HEK293 (cell line): ENCODE results near the gene BCKDHA.

Experiments
- CTCF ChIA-PET: fragments of 350-600 bp; formaldehyde crosslinking; extraction: SDS; loops from one replicate; lab custom pipeline; 2021; ENCODE audit warnings: antibody characterized with exemption; lab: Yijun Ruan, JAX
- POLR2A ChIA-PET: fragments of 300-600 bp; formaldehyde crosslinking; extraction: SDS; loops from one replicate; lab custom pipeline; 2020; ENCODE audit warnings: antibody characterized with exemption, inconsistent platforms; lab: Yijun Ruan, JAX
- H3K27ac ChIP-seq: fragments of 200-500 bp; sonication (Bioruptor generic); 2 replicates; pipeline ENCODE4 v1.5.1; 2014; ENCODE audit warnings: low read depth, low read length, control low read depth, inconsistent platforms; ENCODE audit errors: extremely low read depth
- H3K36me3 ChIP-seq, 2 experiments: fragments of 200-500 bp in 1 of 2; sonication (Bioruptor generic) in 1 of 2; 1 replicate in 1 of 2; 2 replicates in 1 of 2; pipeline ENCODE4 v1.5.1; 2014 to 2017; ENCODE audit warnings: inconsistent platforms in 2 of 2, low read length in 2 of 2; ENCODE audit not compliant: control insufficient read depth in 2 of 2, insufficient read depth in 1 of 2
- H3K4me1 ChIP-seq: fragments of 200-500 bp; sonication (Bioruptor generic); 2 replicates; pipeline ENCODE4 v1.5.1; 2014; ENCODE audit warnings: mild to moderate bottlenecking, low read length, inconsistent platforms; ENCODE audit not compliant: control insufficient read depth, insufficient read depth
- H3K4me3 ChIP-seq: 2 replicates; pipeline ENCODE4 v1.5.1; 2011; ENCODE audit warnings: low read depth, mild to moderate bottlenecking, control low read depth, low read length, moderate library complexity
- H3K9me3 ChIP-seq: fragments of 200-500 bp; sonication (Bioruptor generic); 2 replicates; pipeline ENCODE4 v1.5.1; 2014; ENCODE audit warnings: low read depth, low read length, inconsistent platforms; ENCODE audit not compliant: control insufficient read depth, insufficient read depth
- GLI2 ChIP-seq: fragments of 450-650 bp; formaldehyde crosslinking; IDR thresholded peaks from 2 replicates; pipeline ENCODE4; 2017; ENCODE audit warnings: missing biosample characterization, missing genetic modification characterization, low read depth, borderline replicate concordance
- MZF1 ChIP-seq: fragments of 450-650 bp; formaldehyde crosslinking; IDR thresholded peaks from 2 replicates; pipeline ENCODE4 v1.5.1; 2017; ENCODE audit warnings: missing biosample characterization, missing genetic modification characterization, borderline replicate concordance
- RBAK ChIP-seq: fragments of 450-650 bp; formaldehyde crosslinking; IDR thresholded peaks from 2 replicates; pipeline ENCODE4 v1.5.1; 2016; ENCODE audit warnings: missing biosample characterization, missing genetic modification characterization
- SALL2 ChIP-seq: fragments of 450-650 bp; formaldehyde crosslinking; IDR thresholded peaks from 2 replicates; pipeline ENCODE4 v1.5.0; 2017; ENCODE audit warnings: missing biosample characterization, mild to moderate bottlenecking, missing genetic modification characterization, borderline replicate concordance
- ZBTB7A ChIP-seq: fragments of 450-650 bp; formaldehyde crosslinking; IDR thresholded peaks from 2 replicates; pipeline ENCODE4 v1.5.1; 2016; ENCODE audit warnings: low read depth, missing biosample characterization, missing genetic modification characterization
- ZFP69B ChIP-seq: fragments of 450-650 bp; formaldehyde crosslinking; IDR thresholded peaks from 2 replicates; pipeline ENCODE4 v1.5.1; 2016; ENCODE audit warnings: missing biosample characterization, missing genetic modification characterization
- ZNF140 ChIP-seq: fragments of 450-650 bp; formaldehyde crosslinking; IDR thresholded peaks from 2 replicates; pipeline ENCODE4 v1.5.1; 2016; ENCODE audit warnings: missing biosample characterization, missing genetic modification characterization
- ZNF2 ChIP-seq: fragments of 450-650 bp; formaldehyde crosslinking; IDR thresholded peaks from 2 replicates; pipeline ENCODE4 v1.5.1; 2016; ENCODE audit warnings: missing biosample characterization, missing genetic modification characterization
- ZNF211 ChIP-seq: fragments of 450-650 bp; formaldehyde crosslinking; IDR thresholded peaks from 2 replicates; pipeline ENCODE4 v1.5.1; 2016; ENCODE audit warnings: low read depth, missing biosample characterization, missing genetic modification characterization
- ZNF239 ChIP-seq: fragments of 450-650 bp; formaldehyde crosslinking; IDR thresholded peaks from 2 replicates; pipeline ENCODE4 v1.5.1; 2016; ENCODE audit warnings: missing biosample characterization, missing genetic modification characterization
- ZNF354C ChIP-seq: fragments of 450-650 bp; formaldehyde crosslinking; IDR thresholded peaks from 2 replicates; pipeline ENCODE4 v1.5.1; 2016; ENCODE audit warnings: missing biosample characterization, missing genetic modification characterization, low read depth, borderline replicate concordance
- ZNF366 ChIP-seq: fragments of 450-650 bp; formaldehyde crosslinking; conservative IDR thresholded peaks from 2 replicates; pipeline ENCODE4 v1.5.1; 2016; ENCODE audit warnings: missing biosample characterization, missing genetic modification characterization
- ZNF416 ChIP-seq: fragments of 450-650 bp; formaldehyde crosslinking; IDR thresholded peaks from 2 replicates; pipeline ENCODE4 v1.5.1; 2016; ENCODE audit warnings: missing biosample characterization, missing genetic modification characterization
- ZNF514 ChIP-seq: fragments of 450-650 bp; formaldehyde crosslinking; IDR thresholded peaks from 2 replicates; pipeline ENCODE4 v1.5.1; 2016; ENCODE audit warnings: missing biosample characterization, missing genetic modification characterization
- ZNF529 ChIP-seq: fragments of 450-650 bp; formaldehyde crosslinking; IDR thresholded peaks from 2 replicates; pipeline ENCODE4 v1.5.1; 2017; ENCODE audit warnings: missing genetic modification characterization, missing biosample characterization; ENCODE audit not compliant: insufficient replicate concordance
- ZNF561 ChIP-seq: fragments of 450-650 bp; IDR thresholded peaks from 2 replicates; pipeline ENCODE4 v1.5.1; 2018; ENCODE audit warnings: missing biosample characterization, missing genetic modification characterization, borderline replicate concordance
- ZNF660 ChIP-seq: fragments of 450-650 bp; IDR thresholded peaks from 2 replicates; pipeline ENCODE4 v1.5.1; 2018; ENCODE audit warnings: missing biosample characterization, mild to moderate bottlenecking, missing genetic modification characterization
- ZNF664 ChIP-seq: fragments of 450-650 bp; formaldehyde crosslinking; IDR thresholded peaks from 2 replicates; pipeline ENCODE4 v1.5.1; 2016; ENCODE audit warnings: missing biosample characterization, missing genetic modification characterization
- ZNF777 ChIP-seq: fragments of 450-650 bp; formaldehyde crosslinking; IDR thresholded peaks from 2 replicates; pipeline ENCODE4 v1.5.1; 2017; ENCODE audit warnings: missing biosample characterization, missing genetic modification characterization, borderline replicate concordance
- TF ChIP-seq, protein P1 (sequence below): fragments of 450-650 bp; formaldehyde crosslinking; IDR thresholded peaks from 2 replicates; pipeline ENCODE4 v1.5.1; 2016; ENCODE audit warnings: missing biosample characterization, missing genetic modification characterization
- TF ChIP-seq, protein P2 (sequence below): fragments of 450-650 bp; formaldehyde crosslinking; conservative IDR thresholded peaks from 2 replicates; pipeline ENCODE4 v1.5.1; 2016; ENCODE audit warnings: low read depth, missing biosample characterization, missing genetic modification characterization
- TF ChIP-seq, protein P3 (sequence below): fragments of 450-650 bp; formaldehyde crosslinking; IDR thresholded peaks from 2 replicates; pipeline ENCODE4 v1.5.1; 2016; ENCODE audit warnings: missing biosample characterization, missing genetic modification characterization, low read depth
- TF ChIP-seq, protein P4 (sequence below): fragments of 450-650 bp; formaldehyde crosslinking; IDR thresholded peaks from 2 replicates; pipeline ENCODE4 v1.5.1; 2016; ENCODE audit warnings: missing biosample characterization, missing genetic modification characterization
- TF ChIP-seq, protein P5 (sequence below): fragments of 450-650 bp; formaldehyde crosslinking; IDR thresholded peaks from 2 replicates; pipeline ENCODE4 v1.5.1; 2016; ENCODE audit warnings: missing biosample characterization, missing genetic modification characterization

Gene BCKDHA

DNA sequence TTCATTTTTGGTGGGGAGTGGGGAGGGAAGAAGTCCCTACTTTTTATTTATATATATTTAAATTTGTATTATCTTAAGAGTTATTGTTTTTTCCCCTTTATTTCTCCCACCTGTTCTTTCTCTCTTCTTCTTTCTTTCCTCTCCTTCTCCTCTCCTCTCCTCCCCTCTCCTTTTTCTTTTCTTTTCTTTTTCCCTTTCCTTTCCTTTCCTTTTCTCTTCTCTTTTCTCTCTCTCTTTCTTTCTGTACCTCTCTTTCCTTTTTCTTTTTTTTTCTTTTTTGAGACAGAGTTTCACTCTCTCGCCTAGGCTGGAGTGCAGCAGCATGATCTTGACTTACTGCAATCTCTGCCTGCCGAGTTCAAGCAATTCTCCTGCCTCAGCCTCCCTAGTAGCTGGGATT is 1.9 kb downstream of the BCKDHA start (continued):
- TF ChIP-seq SALL2 = no peak
- no peak for TF ChIP-seq ZBTB7A (tag by site-specific recombination)
- TF ChIP-seq ZNF239 (tag by site-specific recombination) = no peak
- no peak for TF ChIP-seq ZNF660 (tag by site-specific recombination)
- TF ChIP-seq ZNF529 (tag by site-specific recombination) = no peak
- peak; percentile 58 for TF ChIP-seq ZNF366
- TF ChIP-seq ZNF561 (tag by site-specific recombination) = no peak
- TF ChIP-seq ZNF211 (tag by site-specific recombination) = no peak
- TF ChIP-seq, protein P1, sequence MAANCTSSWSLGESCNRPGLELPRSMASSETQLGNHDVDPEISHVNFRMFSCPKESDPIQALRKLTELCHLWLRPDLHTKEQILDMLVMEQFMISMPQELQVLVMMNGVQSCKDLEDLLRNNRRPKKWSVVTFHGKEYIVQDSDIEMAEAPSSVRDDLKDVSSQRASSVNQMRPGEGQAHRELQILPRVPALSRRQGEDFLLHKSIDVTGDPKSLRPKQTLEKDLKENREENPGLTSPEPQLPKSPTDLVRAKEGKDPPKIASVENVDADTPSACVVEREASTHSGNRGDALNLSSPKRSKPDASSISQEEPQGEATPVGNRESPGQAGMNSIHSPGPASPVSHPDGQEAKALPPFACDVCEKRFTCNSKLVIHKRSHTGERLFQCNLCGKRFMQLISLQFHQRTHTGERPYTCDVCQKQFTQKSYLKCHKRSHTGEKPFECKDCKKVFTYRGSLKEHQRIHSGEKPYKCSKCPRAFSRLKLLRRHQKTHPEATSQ (tag by site-specific recombination) = no peak
- TF ChIP-seq, protein P2, sequence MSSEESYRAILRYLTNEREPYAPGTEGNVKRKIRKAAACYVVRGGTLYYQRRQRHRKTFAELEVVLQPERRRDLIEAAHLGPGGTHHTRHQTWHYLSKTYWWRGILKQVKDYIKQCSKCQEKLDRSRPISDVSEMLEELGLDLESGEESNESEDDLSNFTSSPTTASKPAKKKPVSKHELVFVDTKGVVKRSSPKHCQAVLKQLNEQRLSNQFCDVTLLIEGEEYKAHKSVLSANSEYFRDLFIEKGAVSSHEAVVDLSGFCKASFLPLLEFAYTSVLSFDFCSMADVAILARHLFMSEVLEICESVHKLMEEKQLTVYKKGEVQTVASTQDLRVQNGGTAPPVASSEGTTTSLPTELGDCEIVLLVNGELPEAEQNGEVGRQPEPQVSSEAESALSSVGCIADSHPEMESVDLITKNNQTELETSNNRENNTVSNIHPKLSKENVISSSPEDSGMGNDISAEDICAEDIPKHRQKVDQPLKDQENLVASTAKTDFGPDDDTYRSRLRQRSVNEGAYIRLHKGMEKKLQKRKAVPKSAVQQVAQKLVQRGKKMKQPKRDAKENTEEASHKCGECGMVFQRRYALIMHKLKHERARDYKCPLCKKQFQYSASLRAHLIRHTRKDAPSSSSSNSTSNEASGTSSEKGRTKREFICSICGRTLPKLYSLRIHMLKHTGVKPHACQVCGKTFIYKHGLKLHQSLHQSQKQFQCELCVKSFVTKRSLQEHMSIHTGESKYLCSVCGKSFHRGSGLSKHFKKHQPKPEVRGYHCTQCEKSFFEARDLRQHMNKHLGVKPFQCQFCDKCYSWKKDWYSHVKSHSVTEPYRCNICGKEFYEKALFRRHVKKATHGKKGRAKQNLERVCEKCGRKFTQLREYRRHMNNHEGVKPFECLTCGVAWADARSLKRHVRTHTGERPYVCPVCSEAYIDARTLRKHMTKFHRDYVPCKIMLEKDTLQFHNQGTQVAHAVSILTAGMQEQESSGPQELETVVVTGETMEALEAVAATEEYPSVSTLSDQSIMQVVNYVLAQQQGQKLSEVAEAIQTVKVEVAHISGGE (tag by site-specific recombination) = no peak
- TF ChIP-seq, all 188 proteins: peak for 3

DNA sequence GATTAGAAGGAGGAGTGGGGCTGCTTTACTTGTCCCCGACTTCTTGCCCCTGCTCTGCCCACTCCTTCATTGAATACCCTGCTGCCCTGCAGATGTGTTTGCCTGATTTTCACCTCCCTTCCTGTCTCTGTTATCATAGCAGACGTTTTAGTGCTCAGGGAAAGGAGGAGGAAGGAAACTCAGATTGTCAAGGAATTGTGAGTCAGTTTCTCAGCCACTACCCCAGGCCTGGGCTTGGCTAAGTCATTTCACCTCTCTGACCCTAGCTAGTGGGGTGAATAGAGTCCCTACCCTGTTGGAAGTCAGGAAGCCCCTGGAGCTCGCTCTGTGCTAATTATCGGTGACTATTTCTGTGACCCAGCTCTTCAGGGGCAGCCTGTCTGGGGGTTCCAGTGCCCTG is 3.9 kb downstream of the BCKDHA start:
- Histone ChIP-seq H3K4me1 (peaks cover 10% of the 10 kb centered on the region; the same call in 1 of the 2 replicates), H3K9me3 (no peaks in the 10 kb centered on the region), H3K36me3 (no peaks in the 10 kb centered on the region), H3K27ac (no peak overlapping the region), H3K4me3 (no peak overlapping the region)
- TF ChIP-seq ZFP69B (tag by site-specific recombination) (no peak), ZNF777 (tag by site-specific recombination) (no peak), GLI2 (no peak), ZNF2 (tag by site-specific recombination) (no peak), ZNF140 (tag by site-specific recombination) (no peak), ZNF416 (tag by site-specific recombination) (no peak), MZF1 (no peak), RBAK (tag by site-specific recombination) (no peak), ZNF664 (no peak), ZNF354C (no peak), ZNF514 (tag by site-specific recombination) (no peak), ZBTB7A (tag by site-specific recombination) (no peak)
- TF ChIP-seq, protein P3, sequence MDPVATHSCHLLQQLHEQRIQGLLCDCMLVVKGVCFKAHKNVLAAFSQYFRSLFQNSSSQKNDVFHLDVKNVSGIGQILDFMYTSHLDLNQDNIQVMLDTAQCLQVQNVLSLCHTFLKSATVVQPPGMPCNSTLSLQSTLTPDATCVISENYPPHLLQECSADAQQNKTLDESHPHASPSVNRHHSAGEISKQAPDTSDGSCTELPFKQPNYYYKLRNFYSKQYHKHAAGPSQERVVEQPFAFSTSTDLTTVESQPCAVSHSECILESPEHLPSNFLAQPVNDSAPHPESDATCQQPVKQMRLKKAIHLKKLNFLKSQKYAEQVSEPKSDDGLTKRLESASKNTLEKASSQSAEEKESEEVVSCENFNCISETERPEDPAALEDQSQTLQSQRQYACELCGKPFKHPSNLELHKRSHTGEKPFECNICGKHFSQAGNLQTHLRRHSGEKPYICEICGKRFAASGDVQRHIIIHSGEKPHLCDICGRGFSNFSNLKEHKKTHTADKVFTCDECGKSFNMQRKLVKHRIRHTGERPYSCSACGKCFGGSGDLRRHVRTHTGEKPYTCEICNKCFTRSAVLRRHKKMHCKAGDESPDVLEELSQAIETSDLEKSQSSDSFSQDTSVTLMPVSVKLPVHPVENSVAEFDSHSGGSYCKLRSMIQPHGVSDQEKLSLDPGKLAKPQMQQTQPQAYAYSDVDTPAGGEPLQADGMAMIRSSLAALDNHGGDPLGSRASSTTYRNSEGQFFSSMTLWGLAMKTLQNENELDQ (tag by site-specific recombination) = no peak
- TF ChIP-seq, protein P4, sequence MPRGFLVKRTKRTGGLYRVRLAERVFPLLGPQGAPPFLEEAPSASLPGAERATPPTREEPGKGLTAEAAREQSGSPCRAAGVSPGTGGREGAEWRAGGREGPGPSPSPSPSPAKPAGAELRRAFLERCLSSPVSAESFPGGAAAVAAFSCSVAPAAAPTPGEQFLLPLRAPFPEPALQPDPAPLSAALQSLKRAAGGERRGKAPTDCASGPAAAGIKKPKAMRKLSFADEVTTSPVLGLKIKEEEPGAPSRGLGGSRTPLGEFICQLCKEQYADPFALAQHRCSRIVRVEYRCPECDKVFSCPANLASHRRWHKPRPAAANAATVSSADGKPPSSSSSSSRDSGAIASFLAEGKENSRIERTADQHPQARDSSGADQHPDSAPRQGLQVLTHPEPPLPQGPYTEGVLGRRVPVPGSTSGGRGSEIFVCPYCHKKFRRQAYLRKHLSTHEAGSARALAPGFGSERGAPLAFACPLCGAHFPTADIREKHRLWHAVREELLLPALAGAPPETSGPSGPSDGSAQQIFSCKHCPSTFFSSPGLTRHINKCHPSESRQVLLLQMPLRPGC = no peak
- TF ChIP-seq, protein P5, sequence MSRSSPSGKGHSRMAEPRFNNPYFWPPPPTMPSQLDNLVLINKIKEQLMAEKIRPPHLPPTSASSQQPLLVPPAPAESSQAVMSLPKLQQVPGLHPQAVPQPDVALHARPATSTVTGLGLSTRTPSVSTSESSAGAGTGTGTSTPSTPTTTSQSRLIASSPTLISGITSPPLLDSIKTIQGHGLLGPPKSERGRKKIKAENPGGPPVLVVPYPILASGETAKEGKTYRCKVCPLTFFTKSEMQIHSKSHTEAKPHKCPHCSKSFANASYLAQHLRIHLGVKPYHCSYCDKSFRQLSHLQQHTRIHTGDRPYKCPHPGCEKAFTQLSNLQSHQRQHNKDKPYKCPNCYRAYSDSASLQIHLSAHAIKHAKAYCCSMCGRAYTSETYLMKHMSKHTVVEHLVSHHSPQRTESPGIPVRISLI = no peak
- ChIA-PET CTCF (no interaction called here), POLR2A (interaction anchor here (1.6 kb wide), 1 partner anchor 8 kb away, joined by 3 read pairs; no protein-coding TSS in a partner anchor)
